ENCODE results near the gene GATAD2B. TPM values are rescaled to one million over a fixed set of nuclear protein-coding genes. Genes with fewer than 3 reads are reported as not detected.
"Not testable (repeated sequence)": the region's sequence is repeated elsewhere in the genome, so short reads cannot be mapped to it uniquely, and the experiment has no call there.

The GATAD2B gene
- total RNA-seq, 1 experiment from 2014 or later, result 8.7 TPM

- no peak for DNase-seq (ENCODE audit: low read depth)
These were observed 144.5 kb downstream of the GATAD2B start for GRCh38 chr1:153778051-153778823.

GRCh38 chr1:153777648-153778047 is 145.1 kb downstream of the GATAD2B start:
- no peak for DNase-seq (ENCODE audit: low read depth)

GRCh38 chr1:153776845-153777370 is 145.9 kb downstream of the GATAD2B start:
- no peak for DNase-seq (ENCODE audit: low read depth)

GRCh38 chr1:153776352-153776751 is 146.4 kb downstream of the GATAD2B start:
- no peak for DNase-seq (ENCODE audit: low read depth)

GRCh38 chr1:153775458-153776327 is 147.1 kb downstream of the GATAD2B start:
- peak; percentile 52 for DNase-seq (ENCODE audit: low read depth)

- DNase-seq (ENCODE audit: low read depth), result peak; percentile 48
These were observed 147.9 kb downstream of the GATAD2B start, which contains the start of gene SLC27A3 for GRCh38 chr1:153774780-153775457. SLC27A3 (plus strand) TSS chr1:153775407; CDS start chr1:153775498, 91 bp downstream.

GRCh38 chr1:153774026-153774595 is 148.7 kb downstream of the GATAD2B start:
- DNase-seq (ENCODE audit: low read depth), result peak; percentile 14

GRCh38 chr1:153773096-153773921 is 149.5 kb downstream of the GATAD2B start:
- peak; percentile 84 for DNase-seq (ENCODE audit: low read depth)

GRCh38 chr1:153771841-153772593 is 150.8 kb downstream of the GATAD2B start:
- DNase-seq (ENCODE audit: low read depth), result no peak

GRCh38 chr1:153771261-153771660 is 151.5 kb downstream of the GATAD2B start:
- DNase-seq (ENCODE audit: low read depth), result no peak

GRCh38 chr1:153770797-153771196 is 152.0 kb downstream of the GATAD2B start:
- no peak for DNase-seq (ENCODE audit: low read depth)

GRCh38 chr1:153769221-153769620 is 153.6 kb downstream of the GATAD2B start:
- DNase-seq (ENCODE audit: low read depth), result no peak

- DNase-seq (ENCODE audit: low read depth), result no peak
These were observed 154.2 kb downstream of the GATAD2B start for GRCh38 chr1:153768316-153769181.

- no peak for DNase-seq (ENCODE audit: low read depth)
These were observed 155.3 kb downstream of the GATAD2B start for GRCh38 chr1:153767519-153767918.

GRCh38 chr1:153766663-153767062 is 156.1 kb downstream of the GATAD2B start:
- DNase-seq (ENCODE audit: low read depth), result not testable (repeated sequence)

- DNase-seq (ENCODE audit: low read depth), result no peak
These were observed 158.5 kb downstream of the GATAD2B start for GRCh38 chr1:153764310-153764709.

GRCh38 chr1:153763365-153764225 is 159.2 kb downstream of the GATAD2B start:
- no peak for DNase-seq (ENCODE audit: low read depth)

- DNase-seq (ENCODE audit: low read depth), result peak; percentile 24
These were observed 162.3 kb downstream of the GATAD2B start for GRCh38 chr1:153760440-153760839.

Data from M059J (cell line).